ENCODE results near the gene NGRN.

NGRN gene

GRCh38 chr15:90320062-90320884, 54.8 kb downstream of the NGRN start:
- TF ChIP-seq, protein P1, sequence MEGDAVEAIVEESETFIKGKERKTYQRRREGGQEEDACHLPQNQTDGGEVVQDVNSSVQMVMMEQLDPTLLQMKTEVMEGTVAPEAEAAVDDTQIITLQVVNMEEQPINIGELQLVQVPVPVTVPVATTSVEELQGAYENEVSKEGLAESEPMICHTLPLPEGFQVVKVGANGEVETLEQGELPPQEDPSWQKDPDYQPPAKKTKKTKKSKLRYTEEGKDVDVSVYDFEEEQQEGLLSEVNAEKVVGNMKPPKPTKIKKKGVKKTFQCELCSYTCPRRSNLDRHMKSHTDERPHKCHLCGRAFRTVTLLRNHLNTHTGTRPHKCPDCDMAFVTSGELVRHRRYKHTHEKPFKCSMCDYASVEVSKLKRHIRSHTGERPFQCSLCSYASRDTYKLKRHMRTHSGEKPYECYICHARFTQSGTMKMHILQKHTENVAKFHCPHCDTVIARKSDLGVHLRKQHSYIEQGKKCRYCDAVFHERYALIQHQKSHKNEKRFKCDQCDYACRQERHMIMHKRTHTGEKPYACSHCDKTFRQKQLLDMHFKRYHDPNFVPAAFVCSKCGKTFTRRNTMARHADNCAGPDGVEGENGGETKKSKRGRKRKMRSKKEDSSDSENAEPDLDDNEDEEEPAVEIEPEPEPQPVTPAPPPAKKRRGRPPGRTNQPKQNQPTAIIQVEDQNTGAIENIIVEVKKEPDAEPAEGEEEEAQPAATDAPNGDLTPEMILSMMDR (IDR thresholded peaks at IDR 0.05), result peak; percentile 89
- no peaks in the 10 kb centered on the region for H3K9me3 ChIP-seq (ENCODE audit: control insufficient read depth, low read length)
- H3K36me3 ChIP-seq (ENCODE audit: control insufficient read depth, insufficient read depth, low read length), result no peaks in the 10 kb centered on the region
- H3K27me3 ChIP-seq (ENCODE audit: control insufficient read depth, insufficient read depth, low read length), result no peaks in the 10 kb centered on the region
- no peak overlapping the region for H3K27ac ChIP-seq
- no peak overlapping the region for H3K4me2 ChIP-seq (ENCODE audit: low read length)
- no peaks in the 10 kb centered on the region for H3K79me2 ChIP-seq
- no peaks in the 10 kb centered on the region for H3K4me1 ChIP-seq
- H3K4me3 ChIP-seq (ENCODE audit: low read depth, low read length), result no peak overlapping the region
- peak overlapping the region; percentile 75 for H2AFZ ChIP-seq
- H3K9ac ChIP-seq, result no peak overlapping the region

GRCh38 chr15:90320885-90321278, 55.4 kb downstream of the NGRN start:
- H3K9me3 ChIP-seq (ENCODE audit: control insufficient read depth, low read length), result no peaks in the 10 kb centered on the region
- H3K4me3 ChIP-seq (ENCODE audit: low read depth, low read length), result no peak overlapping the region
- H3K79me2 ChIP-seq, result no peaks in the 10 kb centered on the region
- H3K4me2 ChIP-seq (ENCODE audit: low read length), result no peak overlapping the region
- no peaks in the 10 kb centered on the region for H3K27me3 ChIP-seq (ENCODE audit: control insufficient read depth, insufficient read depth, low read length)
- no peaks in the 10 kb centered on the region for H3K4me1 ChIP-seq
- H3K9ac ChIP-seq, result no peak overlapping the region
- no peak overlapping the region for H3K27ac ChIP-seq
- no peaks in the 10 kb centered on the region for H3K36me3 ChIP-seq (ENCODE audit: control insufficient read depth, insufficient read depth, low read length)
- H2AFZ ChIP-seq, result no peak overlapping the region
- TF ChIP-seq, protein P1 (IDR thresholded peaks at IDR 0.05), result no peak
